H1 (cell line): ENCODE measurements around the gene GMCL1. TPM values are rescaled to one million over a fixed set of nuclear protein-coding genes. Genes with fewer than 3 reads are reported as not detected.
A peak's percentile ranks its signal among the peaks of the same experiment; 100 is the strongest.

Experiments
- BCL11A ChIP-seq, 2 experiments: IDR thresholded peaks; one replicate each; pipeline ENCODE4 v1.6.1; 2011; ENCODE audit warnings: low read depth in 2 of 2, low read length in 2 of 2, mild to moderate bottlenecking in 2 of 2
- CHD7 ChIP-seq: fragments of 300-600 bp; sonication (generic); IDR thresholded peaks from 2 replicates; pipeline ENCODE4 v1.7.1; 2012; ENCODE audit warnings: low read length, moderate library complexity, mild to moderate bottlenecking, inconsistent platforms; ENCODE audit not compliant: insufficient replicate concordance
- NANOG ChIP-seq: IDR thresholded peaks from 2 replicates; pipeline ENCODE4 v1.6.1; 2011; ENCODE audit warnings: low read length, low read depth, mild to moderate bottlenecking, inconsistent platforms; ENCODE audit not compliant: insufficient read depth, poor library complexity, severe bottlenecking
- RAD21 ChIP-seq, 2 experiments: IDR thresholded peaks in 1 of 2; conservative IDR thresholded peaks in 1 of 2; 2 replicates each; pipeline ENCODE4 v1.6.1; 2011; ENCODE audit warnings: low read depth in 2 of 2, low read length in 2 of 2, improper control_type of control experiment in 1 of 2, inconsistent platforms in 1 of 2, mild to moderate bottlenecking in 1 of 2, moderate library complexity in 1 of 2
- RFX5 ChIP-seq: IDR thresholded peaks from 2 replicates; pipeline ENCODE4 v1.6.1; 2011; ENCODE audit warnings: low read depth, low read length, improper control_type of control experiment, borderline replicate concordance
- SIN3A ChIP-seq, 2 experiments: IDR thresholded peaks in 1 of 2; conservative IDR thresholded peaks in 1 of 2; 2 replicates each; pipeline ENCODE4 v1.6.1; 2011 to 2012; ENCODE audit warnings: low read length in 2 of 2, improper control_type of control experiment in 1 of 2, low read depth in 1 of 2, mild to moderate bottlenecking in 1 of 2
- TBP ChIP-seq: IDR thresholded peaks from 2 replicates; pipeline ENCODE4 v1.6.1; 2011; ENCODE audit warnings: low read depth, low read length, improper control_type of control experiment
- YY1 ChIP-seq: IDR thresholded peaks from 2 replicates; pipeline ENCODE4 v1.6.1; 2011; ENCODE audit warnings: low read depth, mild to moderate bottlenecking, low read length
- polyA plus RNA-seq, 7 experiments: library from polyadenylated mRNA; depleted of rRNA in 3 of 7; stranded (reverse) in 5 of 7; unstranded in 2 of 7; fragments of >200 nt in 5 of 7; fragments of 200-250 nt in 2 of 7; gene quantifications; 1 replicate in 5 of 7; 2 replicates in 1 of 7; 4 replicates in 1 of 7; pipeline versions ENCODE4 v1.2.1 to v1.2.3, GENCODE V29; 2011 to 2013; ENCODE audit warnings: missing spikeins in 2 of 7, mixed read lengths in 2 of 7
- total RNA-seq: library from RNA; stranded (reverse); fragmentation: NEBNext Ultra II Directional; extraction: Animal tissue kit (Norgen Biotek cat#: 25700); gene quantifications from 2 replicates; pipeline ENCODE4 v1.2.1, GENCODE V29; 2021

The GMCL1 gene
- total and polyA plus RNA-seq, 2 of the 8 experiments (the other 6 are each of a cell fraction or from before 2014, with no cell fraction given), result 6.5 to 21.9 TPM

GRCh38 chr2:69914950-69915945 lies 85.8 kb downstream of the GMCL1 start, which contains the start of gene MXD1 (continued):
- TF ChIP-seq RFX5 (no peak), TBP (peak; percentile 43; the same call in 1 of the 2 replicates), NANOG (peak; percentile 1), RAD21 (IDR thresholded peaks at IDR 0.05 in 1 of 2, conservative IDR thresholded peaks at IDR 0.05 in 1 of 2; ENCODE audit: low read depth in 2 of 2, low read length in 2 of 2) (peak in 1 of 2 experiments; percentile 3; a peak in 1 of 4 replicates), SIN3A (conservative IDR thresholded peaks at IDR 0.05 in 1 of 2, IDR thresholded peaks at IDR 0.05 in 1 of 2; ENCODE audit: low read depth in 1 of 2, low read length in 2 of 2) (peak; percentile 73 to 79; a peak in 2 of 4 replicates), YY1 (peak; percentile 9; the same call in 1 of the 2 replicates), CHD7 (no peak), BCL11A (IDR thresholded peaks at IDR 0.05; ENCODE audit: low read depth in 2 of 2, low read length in 2 of 2) (no peak)
